Nephron (organoid): ENCODE measurements around the gene MBNL1.

ENCODE experiments used
- H3K27ac Mint-ChIP-seq, 3 experiments: 2 replicates each; pipeline ENCODE4 v1.8.0; 2020; ENCODE audit warnings: mixed read lengths in 3 of 3, mild to moderate bottlenecking in 2 of 3, moderate library complexity in 1 of 3
- H3K27me3 Mint-ChIP-seq: 2 replicates; pipeline ENCODE4 v1.8.0; 2021; ENCODE audit warnings: low read depth, mild to moderate bottlenecking, moderate library complexity, mixed read lengths
- H3K36me3 Mint-ChIP-seq: 2 replicates; pipeline ENCODE4 v1.8.0; 2020; ENCODE audit warnings: low read depth, mixed read lengths
- H3K4me1 Mint-ChIP-seq: 2 replicates; pipeline ENCODE4 v1.8.0; 2020; ENCODE audit warnings: mixed read lengths
- H3K4me3 Mint-ChIP-seq, 3 experiments: 2 replicates each; pipeline ENCODE4 v1.8.0; 2020; ENCODE audit warnings: mild to moderate bottlenecking in 3 of 3, mixed read lengths in 3 of 3, moderate library complexity in 2 of 3
- H3K9me3 Mint-ChIP-seq: 2 replicates; pipeline ENCODE4 v1.8.0; 2020; ENCODE audit warnings: mixed read lengths
- CTCF ChIP-seq, 3 experiments: fragments of 200-600 bp; sonication (generic); IDR thresholded peaks; one replicate each; pipeline ENCODE4 v1.5.0; 2021; ENCODE audit warnings: antibody characterized with exemption in 3 of 3; ENCODE audit not compliant: unreplicated experiment in 3 of 3

Gene MBNL1

GRCh38 chr3:152301745-152302181 is 33.0 kb downstream of the MBNL1 start:
- Mint-ChIP-seq H3K4me1 (peaks cover 65% of the 10 kb centered on the region), H3K9me3 (no peaks in the 10 kb centered on the region), H3K27me3 (no peaks in the 10 kb centered on the region), H3K36me3 (peaks cover 20% of the 10 kb centered on the region), H3K27ac (peak overlapping the region in 1 of 3 experiments; percentile 99), H3K4me3 (peak overlapping the region in 2 of 3 experiments; percentile 60 to 71)
- no peak for TF ChIP-seq CTCF (IDR thresholded peaks at IDR 0.05; ENCODE audit: unreplicated experiment in 3 of 3)

GRCh38 chr3:152302521-152303021 is 33.8 kb downstream of the MBNL1 start:
- Mint-ChIP-seq H3K27me3 (no peaks in the 10 kb centered on the region), H3K9me3 (no peaks in the 10 kb centered on the region), H3K4me3 (peak overlapping the region; percentile 28 to 69 (median 63)), H3K4me1 (peaks cover 62% of the 10 kb centered on the region), H3K27ac (peak overlapping the region; percentile 79 to 99 (median 86)), H3K36me3 (peaks cover 20% of the 10 kb centered on the region)
- TF ChIP-seq CTCF (IDR thresholded peaks at IDR 0.05; ENCODE audit: unreplicated experiment in 3 of 3), result no peak

GRCh38 chr3:152304160-152304559 is 35.4 kb downstream of the MBNL1 start:
- TF ChIP-seq CTCF (IDR thresholded peaks at IDR 0.05; ENCODE audit: unreplicated experiment in 3 of 3), result no peak
- Mint-ChIP-seq H3K36me3 (peaks cover 20% of the 10 kb centered on the region), H3K4me3 (no peak overlapping the region), H3K27me3 (no peaks in the 10 kb centered on the region), H3K9me3 (no peaks in the 10 kb centered on the region), H3K27ac (no peak overlapping the region), H3K4me1 (peaks cover 65% of the 10 kb centered on the region)

- Mint-ChIP-seq H3K4me3 (no peak overlapping the region), H3K27me3 (no peaks in the 10 kb centered on the region), H3K27ac (no peak overlapping the region), H3K36me3 (peaks cover 10% of the 10 kb centered on the region), H3K9me3 (no peaks in the 10 kb centered on the region), H3K4me1 (peaks cover 63% of the 10 kb centered on the region)
- TF ChIP-seq CTCF (IDR thresholded peaks at IDR 0.05; ENCODE audit: unreplicated experiment in 3 of 3), result no peak
These were observed 36.3 kb downstream of the MBNL1 start for GRCh38 chr3:152305075-152305474.

- TF ChIP-seq CTCF (IDR thresholded peaks at IDR 0.05; ENCODE audit: unreplicated experiment in 3 of 3), result no peak
- peaks cover 6% of the 10 kb centered on the region for H3K36me3 Mint-ChIP-seq
- H3K9me3 Mint-ChIP-seq, result no peaks in the 10 kb centered on the region
- peak overlapping the region; percentile 36 to 91 (median 51) for H3K27ac Mint-ChIP-seq
- no peaks in the 10 kb centered on the region for H3K27me3 Mint-ChIP-seq
- no peak overlapping the region for H3K4me3 Mint-ChIP-seq
- H3K4me1 Mint-ChIP-seq, result peaks cover 39% of the 10 kb centered on the region
These were observed 39.2 kb downstream of the MBNL1 start for GRCh38 chr3:152307829-152308474.

GRCh38 chr3:152308475-152308844 is 39.7 kb downstream of the MBNL1 start:
- Mint-ChIP-seq H3K27ac (peak overlapping the region; percentile 36 to 91 (median 51)), H3K36me3 (peaks cover 6% of the 10 kb centered on the region), H3K9me3 (no peaks in the 10 kb centered on the region), H3K4me1 (peaks cover 35% of the 10 kb centered on the region), H3K27me3 (no peaks in the 10 kb centered on the region), H3K4me3 (no peak overlapping the region)
- TF ChIP-seq CTCF (IDR thresholded peaks at IDR 0.05; ENCODE audit: unreplicated experiment in 3 of 3), result no peak
